NB4 (cell line): ENCODE results near the gene CRYBB1.

Source experiments
- POLR2A ChIP-seq: IDR thresholded peaks from 2 replicates; pipeline ENCODE4 v1.6.1; 2011; ENCODE audit warnings: mild to moderate bottlenecking; ENCODE audit not compliant: insufficient read length; ENCODE audit errors: extremely low read depth
- TF ChIP-seq, protein P1 (sequence below): IDR thresholded peaks from 2 replicates; pipeline ENCODE4 v1.6.1; 2011; ENCODE audit warnings: low read depth, low read length
- TF ChIP-seq, protein P2 (sequence below): IDR thresholded peaks from one replicate; pipeline ENCODE4 v1.5.1; 2012; ENCODE audit warnings: low read depth, low read length

GRCh38 chr22:26656891-26657851, 39.3 kb upstream of the CRYBB1 start, which contains the start of gene MIAT:
- TF ChIP-seq, protein P1, sequence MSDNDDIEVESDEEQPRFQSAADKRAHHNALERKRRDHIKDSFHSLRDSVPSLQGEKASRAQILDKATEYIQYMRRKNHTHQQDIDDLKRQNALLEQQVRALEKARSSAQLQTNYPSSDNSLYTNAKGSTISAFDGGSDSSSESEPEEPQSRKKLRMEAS: no peak
- TF ChIP-seq, protein P2, sequence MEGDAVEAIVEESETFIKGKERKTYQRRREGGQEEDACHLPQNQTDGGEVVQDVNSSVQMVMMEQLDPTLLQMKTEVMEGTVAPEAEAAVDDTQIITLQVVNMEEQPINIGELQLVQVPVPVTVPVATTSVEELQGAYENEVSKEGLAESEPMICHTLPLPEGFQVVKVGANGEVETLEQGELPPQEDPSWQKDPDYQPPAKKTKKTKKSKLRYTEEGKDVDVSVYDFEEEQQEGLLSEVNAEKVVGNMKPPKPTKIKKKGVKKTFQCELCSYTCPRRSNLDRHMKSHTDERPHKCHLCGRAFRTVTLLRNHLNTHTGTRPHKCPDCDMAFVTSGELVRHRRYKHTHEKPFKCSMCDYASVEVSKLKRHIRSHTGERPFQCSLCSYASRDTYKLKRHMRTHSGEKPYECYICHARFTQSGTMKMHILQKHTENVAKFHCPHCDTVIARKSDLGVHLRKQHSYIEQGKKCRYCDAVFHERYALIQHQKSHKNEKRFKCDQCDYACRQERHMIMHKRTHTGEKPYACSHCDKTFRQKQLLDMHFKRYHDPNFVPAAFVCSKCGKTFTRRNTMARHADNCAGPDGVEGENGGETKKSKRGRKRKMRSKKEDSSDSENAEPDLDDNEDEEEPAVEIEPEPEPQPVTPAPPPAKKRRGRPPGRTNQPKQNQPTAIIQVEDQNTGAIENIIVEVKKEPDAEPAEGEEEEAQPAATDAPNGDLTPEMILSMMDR: no peak
- no peak for TF ChIP-seq POLR2A
